Pancreas (tissue), 10 donors: ENCODE measurements around the gene BABAM2. TPM values are rescaled to one million over a fixed set of nuclear protein-coding genes. Genes with fewer than 3 reads are reported as not detected.

Experiments
- ATAC-seq, 4 donors: fragments of 200-7000 bp; cut with Tn5 transposase; one replicate each; pipeline versions ENCODE4 v1.8.0 to v1.9.1; 2020; ENCODE audit warnings: mild to moderate bottlenecking in 4 of 4, moderate library complexity in 4 of 4
- DNase-seq, 6 donors: peaks; one replicate each; pipeline ENCODE4 v3.0.0-alpha.2; 2020
- FAIRE-seq: peaks from 2 replicates; lab custom pipeline; 2012; peaks lifted over from hg19 to GRCh38; lab: Jason Lieb, UNC
- H3K27ac ChIP-seq, 4 donors: fragments of 200-600 bp; sonication (generic); 1 replicate in 3 of 4; 2 replicates in 1 of 4; pipeline versions ENCODE4 v1.5.0 to v1.8.0; 2020
- H3K27me3 ChIP-seq, 4 donors: fragments of 200-600 bp; one replicate each; pipeline ENCODE4 v1.8.0; 2021
- H3K36me3 ChIP-seq, 3 donors: fragments of 200-600 bp; sonication (generic) in 1 of 3; one replicate each; pipeline versions ENCODE4 v1.5.0 to v1.8.0; 2020 to 2021
- H3K4me1 ChIP-seq, 3 donors: fragments of 200-600 bp; one replicate each; pipeline ENCODE4 v1.8.0; 2021
- H3K4me3 ChIP-seq, 4 donors: fragments of 200-600 bp; sonication (generic) in 2 of 4; one replicate each; pipeline versions ENCODE4 v1.5.0 to v1.8.0; 2020 to 2021
- H3K9me3 ChIP-seq, 4 donors: fragments of 200-600 bp; one replicate each; pipeline ENCODE4 v1.8.0; 2021
- WGBS, 2 donors: extraction: QIAGEN DNeasy Blood & Tissue Kit; methylation state at CpG; one replicate each; pipeline ENCODE4 v1.1.7; 2013; 5-methylcytosine and 5-hydroxymethylcytosine counted together
- intact Hi-C, 3 donors: fragments of 100-400 bp; cut with DNase I; formaldehyde crosslinking; loops; one replicate each; pipeline versions ENCODE4 v1.11.1 to v1.14.2; 2022
- polyA plus RNA-seq, 2 donors: library from polyadenylated mRNA; stranded (reverse); fragments of 200-250 nt; gene quantifications; one replicate each; pipeline ENCODE4 v1.2.3, GENCODE V29; 2013
- total RNA-seq, 6 donors: library from RNA; stranded (reverse); fragmentation: NEBNext Ultra II Directional in 4 of 6; extraction: Animal tissue kit (Norgen Biotek cat#: 25700) in 4 of 6; gene quantifications; one replicate each; pipeline versions ENCODE4 v1.2.1 to v1.2.4, GENCODE V29; 2021 to 2023
- TF ChIP-seq, protein P1 (sequence below), 4 donors: fragments of 200-600 bp; sonication (generic) in 3 of 4; IDR thresholded peaks; one replicate each; pipeline versions ENCODE4 v1.5.0 to v1.8.0; 2021; ENCODE audit warnings: antibody characterized with exemption in 4 of 4
- donor health status: healthy with polysubstance abuse.
- donor health status: DM: no; HTN: no; CAD: no; lungs with moderate emphysema.
- donor health status: DM: no; HTN: no; CAD: no.
- donor health status: control.
- donor health status: control.
- donor health status: Bipolar disorder and iron deficiency.
- donor health status: DM: yes; HTN: yes; CAD: no.
- donor health status: DM: no; HTN: no; CAD: no.
- donor health status: DM: no; HTN: no; CAD: no.
- donor health status: DM: yes; HTN: yes; CAD: no.

BABAM2 gene
- total and polyA plus RNA-seq, 8 donors: 9.4 to 21.3 (median 15.6) TPM

DNA sequence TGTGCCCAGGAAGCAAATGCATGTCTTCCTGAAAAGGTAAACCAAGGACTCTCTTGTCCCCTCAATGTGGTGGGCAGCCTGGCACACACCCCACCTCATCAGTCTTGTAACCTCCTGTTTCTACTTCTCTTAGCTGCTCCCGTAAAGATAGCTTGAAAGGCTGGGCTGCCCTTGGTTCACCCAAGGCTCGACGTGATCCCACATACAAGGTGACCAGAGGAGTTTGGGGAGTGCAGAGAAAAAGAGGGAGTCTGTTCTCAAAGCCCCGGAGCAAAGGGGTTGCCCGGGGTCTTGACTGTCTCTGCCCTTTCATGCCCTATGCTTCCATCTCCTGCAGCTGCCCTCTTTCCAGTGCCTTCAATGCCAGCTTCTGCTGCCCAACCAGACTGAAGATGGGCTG is 483.8 kb downstream of the BABAM2 start:
- no peaks in the 10 kb centered on the region for H3K27me3 ChIP-seq
- DNase-seq: peak in 1 of 6 donors; percentile 27
- 73 to 86% methylated on average over 5 of the region's 5 CpGs for WGBS, 2 donors
- H3K4me1 ChIP-seq: peaks cover 0 to 3% (median 0%) of the 10 kb centered on the region in 3 donors
- TF ChIP-seq, protein P1, sequence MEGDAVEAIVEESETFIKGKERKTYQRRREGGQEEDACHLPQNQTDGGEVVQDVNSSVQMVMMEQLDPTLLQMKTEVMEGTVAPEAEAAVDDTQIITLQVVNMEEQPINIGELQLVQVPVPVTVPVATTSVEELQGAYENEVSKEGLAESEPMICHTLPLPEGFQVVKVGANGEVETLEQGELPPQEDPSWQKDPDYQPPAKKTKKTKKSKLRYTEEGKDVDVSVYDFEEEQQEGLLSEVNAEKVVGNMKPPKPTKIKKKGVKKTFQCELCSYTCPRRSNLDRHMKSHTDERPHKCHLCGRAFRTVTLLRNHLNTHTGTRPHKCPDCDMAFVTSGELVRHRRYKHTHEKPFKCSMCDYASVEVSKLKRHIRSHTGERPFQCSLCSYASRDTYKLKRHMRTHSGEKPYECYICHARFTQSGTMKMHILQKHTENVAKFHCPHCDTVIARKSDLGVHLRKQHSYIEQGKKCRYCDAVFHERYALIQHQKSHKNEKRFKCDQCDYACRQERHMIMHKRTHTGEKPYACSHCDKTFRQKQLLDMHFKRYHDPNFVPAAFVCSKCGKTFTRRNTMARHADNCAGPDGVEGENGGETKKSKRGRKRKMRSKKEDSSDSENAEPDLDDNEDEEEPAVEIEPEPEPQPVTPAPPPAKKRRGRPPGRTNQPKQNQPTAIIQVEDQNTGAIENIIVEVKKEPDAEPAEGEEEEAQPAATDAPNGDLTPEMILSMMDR (IDR thresholded peaks at IDR 0.05): no peak
- no peak overlapping the region for H3K4me3 ChIP-seq
- FAIRE-seq: no peak
- no peak for ATAC-seq
- intact Hi-C loops: no loop called here
- H3K36me3 ChIP-seq: no peaks in the 10 kb centered on the region
- H3K9me3 ChIP-seq: no peaks in the 10 kb centered on the region
- no peak overlapping the region for H3K27ac ChIP-seq

GRCh38 chr2:28375236-28375635 is 484.7 kb downstream of the BABAM2 start:
- FAIRE-seq: no peak

DNA sequence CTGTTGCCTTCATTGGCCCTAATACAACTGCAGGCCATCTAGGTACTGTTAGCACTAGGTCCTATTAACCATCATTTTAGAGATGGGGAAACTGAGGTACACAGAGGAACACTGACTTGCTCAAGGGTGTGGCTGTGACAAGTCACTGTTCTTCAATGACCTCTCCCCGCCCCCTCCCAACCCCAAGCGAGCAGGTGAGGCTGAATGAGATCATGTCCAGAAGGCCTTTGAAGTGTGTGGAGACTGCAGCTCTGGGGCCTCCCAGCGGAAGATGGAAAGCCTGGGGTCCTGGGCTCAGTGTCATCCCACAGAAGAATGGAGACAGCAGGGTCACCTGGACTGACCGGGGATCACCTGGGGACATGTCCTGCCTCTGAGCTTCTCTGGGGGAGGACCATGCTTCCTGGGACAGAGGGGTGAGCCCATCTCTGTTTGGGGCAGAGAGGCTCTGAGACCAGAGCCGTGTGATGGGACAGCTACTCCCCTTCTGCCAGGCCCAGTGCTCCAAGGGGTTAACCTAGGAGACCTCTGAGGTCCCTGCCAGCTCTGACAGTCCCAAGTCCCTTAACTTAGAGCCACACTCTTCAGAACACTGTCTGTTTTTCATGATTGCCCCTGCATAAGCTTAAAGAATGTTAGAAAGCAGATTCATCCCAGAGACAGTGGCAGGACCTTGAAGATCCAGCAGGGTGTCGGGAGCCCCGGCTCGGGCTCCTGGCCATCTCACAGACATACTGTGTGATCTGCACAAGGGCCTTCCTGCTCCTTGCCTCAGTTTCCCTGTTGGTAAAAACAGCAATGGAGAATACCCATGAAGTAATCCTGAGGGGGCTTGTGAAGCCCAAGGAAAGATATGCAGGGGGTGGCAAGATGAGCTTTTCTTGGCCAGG is 485.5 kb downstream of the BABAM2 start:
- FAIRE-seq: no peak
- peak in 1 of 6 donors; percentile 39 for DNase-seq
- Histone ChIP-seq H3K36me3 (no peaks in the 10 kb centered on the region), H3K27me3 (no peaks in the 10 kb centered on the region), H3K4me3 (no peak overlapping the region), H3K4me1 (peaks cover 0 to 3% (median 0%) of the 10 kb centered on the region in 3 donors), H3K9me3 (no peaks in the 10 kb centered on the region), H3K27ac (no peak overlapping the region)
- intact Hi-C loops: loop anchor here in 1 of 3 donors (5.0 kb wide), 1 partner anchor 124 kb away; no protein-coding TSS in a partner anchor
- WGBS, 2 donors: 89 to 93% methylated on average over 8 of the region's 8 CpGs
- TF ChIP-seq, protein P1 (IDR thresholded peaks at IDR 0.05): no peak
- no peak for ATAC-seq

More at GRCh38 chr2:28375236-28375635, 484.7 kb downstream of the BABAM2 start:
- Histone ChIP-seq H3K36me3 (no peaks in the 10 kb centered on the region), H3K4me1 (peaks cover 0 to 3% (median 0%) of the 10 kb centered on the region in 3 donors), H3K9me3 (no peaks in the 10 kb centered on the region), H3K27ac (no peak overlapping the region), H3K27me3 (no peaks in the 10 kb centered on the region), H3K4me3 (no peak overlapping the region)
- 90 to 93% methylated on average over 3 of the region's 3 CpGs for WGBS, 2 donors
- intact Hi-C loops: loop anchor here in 1 of 3 donors (5.0 kb wide), 1 partner anchor 123 kb away; no protein-coding TSS in a partner anchor
- ATAC-seq: no peak
- TF ChIP-seq, protein P1 (IDR thresholded peaks at IDR 0.05): no peak
- peak in 1 of 6 donors; percentile 23 for DNase-seq

DNA sequence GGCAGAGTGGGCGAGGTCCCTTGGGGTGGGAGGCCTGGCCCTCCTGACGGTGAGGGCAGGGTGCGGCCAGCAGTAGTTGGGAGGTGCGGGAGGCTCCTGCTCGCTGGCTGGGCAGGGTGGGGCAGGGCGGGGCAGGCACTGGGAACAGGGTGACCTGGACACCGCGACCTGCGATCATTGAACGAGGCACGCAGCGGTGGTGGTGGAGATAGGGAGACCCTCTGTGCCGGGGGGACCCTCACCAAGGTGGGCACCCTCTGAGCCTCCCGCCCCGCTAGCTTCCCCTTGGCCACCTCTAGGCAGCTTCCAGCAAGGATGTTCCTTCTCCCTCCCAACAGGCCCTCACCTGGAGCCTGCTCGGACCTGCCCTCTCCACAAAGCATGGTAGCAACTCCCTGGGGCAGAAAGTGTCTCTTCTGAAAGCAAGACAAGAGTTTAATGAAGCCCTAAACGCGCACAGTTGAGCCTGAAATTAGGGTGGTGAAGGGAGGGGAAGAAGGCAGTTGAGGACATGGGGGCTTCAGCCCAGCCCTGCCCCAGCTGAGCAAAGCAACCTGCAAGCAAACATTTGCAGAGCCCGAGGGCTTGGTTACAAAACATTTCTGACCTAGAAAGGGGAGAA is 486.8 kb downstream of the BABAM2 start:
- Histone ChIP-seq H3K4me3 (no peak overlapping the region), H3K36me3 (no peaks in the 10 kb centered on the region), H3K27me3 (no peaks in the 10 kb centered on the region), H3K4me1 (peaks cover 0 to 3% (median 0%) of the 10 kb centered on the region in 3 donors), H3K9me3 (no peaks in the 10 kb centered on the region), H3K27ac (no peak overlapping the region)
- TF ChIP-seq, protein P1 (IDR thresholded peaks at IDR 0.05): no peak
- DNase-seq: peak in 1 of 6 donors; percentile 66
- WGBS, 2 donors: 89 to 91% methylated on average over 19 of the region's 19 CpGs
- intact Hi-C loops: loop anchor here in 1 of 3 donors (5.0 kb wide), 1 partner anchor 125 kb away; no protein-coding TSS in a partner anchor
- ATAC-seq: peak in 1 of 4 donors; percentile 35
- no peak for FAIRE-seq
